GM18858 (cell line): ENCODE data around the gene PLA2G6.

ENCODE experiments used
- ATAC-seq: cut with Tn5 transposase; IDR thresholded peaks from one replicate; pipeline ENCODE4 v1.9.1; 2021; ENCODE audit not compliant: unreplicated experiment

Gene PLA2G6, protein sequence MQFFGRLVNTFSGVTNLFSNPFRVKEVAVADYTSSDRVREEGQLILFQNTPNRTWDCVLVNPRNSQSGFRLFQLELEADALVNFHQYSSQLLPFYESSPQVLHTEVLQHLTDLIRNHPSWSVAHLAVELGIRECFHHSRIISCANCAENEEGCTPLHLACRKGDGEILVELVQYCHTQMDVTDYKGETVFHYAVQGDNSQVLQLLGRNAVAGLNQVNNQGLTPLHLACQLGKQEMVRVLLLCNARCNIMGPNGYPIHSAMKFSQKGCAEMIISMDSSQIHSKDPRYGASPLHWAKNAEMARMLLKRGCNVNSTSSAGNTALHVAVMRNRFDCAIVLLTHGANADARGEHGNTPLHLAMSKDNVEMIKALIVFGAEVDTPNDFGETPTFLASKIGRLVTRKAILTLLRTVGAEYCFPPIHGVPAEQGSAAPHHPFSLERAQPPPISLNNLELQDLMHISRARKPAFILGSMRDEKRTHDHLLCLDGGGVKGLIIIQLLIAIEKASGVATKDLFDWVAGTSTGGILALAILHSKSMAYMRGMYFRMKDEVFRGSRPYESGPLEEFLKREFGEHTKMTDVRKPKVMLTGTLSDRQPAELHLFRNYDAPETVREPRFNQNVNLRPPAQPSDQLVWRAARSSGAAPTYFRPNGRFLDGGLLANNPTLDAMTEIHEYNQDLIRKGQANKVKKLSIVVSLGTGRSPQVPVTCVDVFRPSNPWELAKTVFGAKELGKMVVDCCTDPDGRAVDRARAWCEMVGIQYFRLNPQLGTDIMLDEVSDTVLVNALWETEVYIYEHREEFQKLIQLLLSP

DNA sequence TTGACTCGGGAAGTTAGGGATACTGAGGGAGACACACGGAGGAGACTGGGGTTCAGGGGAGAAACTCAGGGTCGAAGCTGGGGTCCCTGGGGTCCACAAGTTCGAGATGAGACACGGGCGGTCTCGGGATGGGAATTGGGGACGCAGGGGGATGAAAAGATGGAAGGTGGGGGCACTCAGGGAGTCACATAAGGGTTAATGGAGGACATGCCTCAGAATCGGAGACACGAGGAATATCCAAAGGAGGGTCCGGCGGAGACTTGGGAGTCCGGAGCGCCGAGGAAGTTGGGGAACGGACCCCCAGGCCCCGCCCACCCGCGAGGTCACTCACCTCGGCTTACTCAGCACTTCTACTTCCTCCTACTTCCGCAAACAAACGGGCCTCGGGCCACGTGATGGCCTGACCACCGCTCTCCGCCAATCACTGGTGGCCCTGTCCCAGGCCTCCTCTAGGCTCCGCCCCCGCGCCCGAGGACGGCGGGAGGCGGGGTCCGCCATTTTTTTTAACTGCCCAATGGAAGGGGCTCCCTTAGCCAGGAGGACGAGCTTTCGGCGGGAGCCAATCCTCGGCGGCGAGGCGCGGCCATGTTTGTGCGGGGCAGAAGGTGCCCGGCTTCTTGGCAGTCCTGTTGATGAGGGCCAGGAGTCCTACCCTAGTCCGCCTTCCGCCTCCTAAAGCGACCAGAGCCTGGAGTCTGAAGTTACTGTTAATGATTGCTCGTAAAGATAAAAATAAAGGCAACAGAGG is at the start of gene PLA2G6:
TSS of gene PLA2G6 (minus strand) at position 378 of the 748 bp plus-strand sequence. CDS start 12,404 bp downstream, outside the sequence.
- peak; percentile 69 for ATAC-seq

DNA sequence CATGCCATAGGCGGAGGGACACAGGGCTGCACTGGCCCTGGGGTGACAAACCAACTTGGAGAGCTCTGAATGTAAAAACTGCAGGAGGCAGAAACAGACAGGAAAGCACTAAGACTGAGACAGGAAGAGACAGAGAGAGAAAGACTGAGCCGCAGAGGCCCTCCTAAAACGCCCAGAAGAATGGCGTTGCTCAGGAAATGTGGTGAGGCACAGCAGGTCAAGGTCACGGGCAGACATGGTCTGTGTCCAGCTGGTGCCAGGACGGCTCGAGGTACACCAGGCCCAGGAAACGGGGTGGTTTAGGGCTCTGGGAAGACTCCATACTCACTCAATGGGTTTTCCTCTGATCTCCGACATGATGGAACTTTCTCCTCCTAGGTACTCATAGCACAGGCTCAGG is 49.3 kb upstream of the PLA2G6 start:
- ATAC-seq, result no peak

DNA sequence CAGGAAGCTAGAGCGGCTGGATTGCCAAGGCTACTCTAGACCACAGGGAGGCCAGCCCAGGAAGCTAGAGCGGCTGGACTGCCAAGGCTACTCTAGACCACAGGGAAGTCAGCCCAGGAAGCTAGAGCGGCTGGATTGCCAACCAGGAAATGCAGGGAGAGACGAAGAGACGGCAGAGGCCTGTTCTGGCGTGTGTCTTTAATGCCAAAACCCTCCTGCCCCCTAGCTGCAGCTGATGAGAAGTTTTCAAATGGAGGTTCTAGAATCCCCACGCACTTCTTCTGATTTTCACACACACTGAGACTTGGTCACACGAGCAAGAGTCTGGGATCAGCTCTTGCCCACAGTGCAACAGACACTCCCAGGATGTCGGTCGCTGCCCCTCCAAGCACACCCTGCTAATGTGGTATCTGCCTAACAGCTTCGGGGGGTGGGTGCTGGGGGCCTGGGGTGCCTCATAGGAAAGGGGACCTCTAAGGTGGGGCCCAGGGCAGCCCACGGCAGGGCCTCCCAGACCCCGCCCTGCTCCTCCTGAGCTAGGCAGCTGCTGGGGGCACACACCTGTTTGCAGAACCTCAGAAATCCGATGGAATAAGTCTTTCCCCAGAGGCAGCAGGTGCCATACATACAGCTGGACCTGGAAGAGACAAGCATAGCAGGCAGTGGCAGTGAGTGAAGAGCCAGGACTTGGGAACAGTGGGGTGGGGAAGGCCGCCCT is 48.6 kb upstream of the PLA2G6 start:
- no peak for ATAC-seq

DNA sequence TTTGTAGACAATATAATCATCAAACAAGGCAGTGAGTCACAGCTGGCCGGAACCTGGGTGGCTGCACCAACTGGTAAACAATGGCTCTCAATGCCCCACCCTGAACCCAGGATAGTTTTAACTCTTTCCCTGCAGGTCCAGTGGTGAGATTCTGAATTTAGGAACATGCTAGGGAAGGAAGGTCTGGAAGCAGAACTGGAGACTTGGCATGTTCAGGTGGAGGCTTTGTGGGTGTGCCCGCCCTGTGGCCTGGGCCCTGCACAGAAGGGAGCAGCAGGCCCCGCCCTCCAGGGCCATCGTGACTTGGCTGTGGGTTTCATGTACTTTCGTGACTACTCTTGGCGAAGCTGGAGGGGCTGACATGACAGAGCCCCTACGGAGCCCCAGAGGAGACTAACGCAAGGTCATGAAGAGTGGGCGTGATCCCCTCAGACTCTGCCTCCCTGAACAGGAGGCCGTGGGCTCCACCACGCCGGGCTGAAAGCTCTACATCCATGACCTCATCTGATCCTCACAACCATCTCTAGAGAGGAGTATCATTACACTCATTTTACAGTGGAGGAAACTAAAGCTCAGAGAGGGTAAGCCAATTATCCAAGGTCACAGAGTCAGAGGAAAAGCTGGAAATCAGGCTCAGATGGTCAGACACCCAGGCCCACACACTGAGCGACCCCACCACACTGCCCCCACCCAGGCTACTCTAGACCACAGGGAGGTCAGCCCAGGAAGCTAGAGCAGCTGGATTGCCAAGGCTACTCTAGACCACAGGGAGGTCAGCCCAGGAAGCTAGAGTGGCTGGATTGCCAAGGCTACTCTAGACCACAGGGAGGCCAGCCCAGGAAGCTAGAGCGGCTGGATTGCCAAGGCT is 47.5 kb upstream of the PLA2G6 start:
- no peak for ATAC-seq

DNA sequence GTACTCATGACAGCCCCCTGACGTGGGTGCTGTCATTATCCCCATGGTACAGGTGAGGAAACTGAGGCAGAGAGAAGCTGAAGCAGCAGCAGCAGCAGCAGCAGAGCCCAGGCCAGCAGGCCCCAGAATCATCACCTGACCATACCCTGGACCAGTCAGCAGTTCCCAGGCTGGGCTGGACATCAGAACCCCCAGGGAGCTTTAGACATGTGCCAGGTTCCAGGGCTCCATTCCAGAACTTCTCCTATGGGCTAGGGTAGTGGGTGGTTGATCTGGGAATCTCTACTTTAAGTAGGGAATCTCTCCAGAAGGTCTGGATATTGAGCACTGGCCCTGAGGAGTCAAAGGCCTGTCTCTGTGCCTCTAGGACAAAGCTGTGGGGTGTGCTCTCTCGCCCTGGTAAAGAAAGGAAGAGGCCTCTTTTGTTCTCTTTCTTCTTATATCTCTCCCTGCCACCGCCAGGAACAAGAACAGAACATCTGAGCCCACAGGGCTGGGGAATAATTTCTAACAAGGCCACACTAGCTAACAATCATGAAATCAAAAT is 46.8 kb upstream of the PLA2G6 start:
- ATAC-seq, result no peak

DNA sequence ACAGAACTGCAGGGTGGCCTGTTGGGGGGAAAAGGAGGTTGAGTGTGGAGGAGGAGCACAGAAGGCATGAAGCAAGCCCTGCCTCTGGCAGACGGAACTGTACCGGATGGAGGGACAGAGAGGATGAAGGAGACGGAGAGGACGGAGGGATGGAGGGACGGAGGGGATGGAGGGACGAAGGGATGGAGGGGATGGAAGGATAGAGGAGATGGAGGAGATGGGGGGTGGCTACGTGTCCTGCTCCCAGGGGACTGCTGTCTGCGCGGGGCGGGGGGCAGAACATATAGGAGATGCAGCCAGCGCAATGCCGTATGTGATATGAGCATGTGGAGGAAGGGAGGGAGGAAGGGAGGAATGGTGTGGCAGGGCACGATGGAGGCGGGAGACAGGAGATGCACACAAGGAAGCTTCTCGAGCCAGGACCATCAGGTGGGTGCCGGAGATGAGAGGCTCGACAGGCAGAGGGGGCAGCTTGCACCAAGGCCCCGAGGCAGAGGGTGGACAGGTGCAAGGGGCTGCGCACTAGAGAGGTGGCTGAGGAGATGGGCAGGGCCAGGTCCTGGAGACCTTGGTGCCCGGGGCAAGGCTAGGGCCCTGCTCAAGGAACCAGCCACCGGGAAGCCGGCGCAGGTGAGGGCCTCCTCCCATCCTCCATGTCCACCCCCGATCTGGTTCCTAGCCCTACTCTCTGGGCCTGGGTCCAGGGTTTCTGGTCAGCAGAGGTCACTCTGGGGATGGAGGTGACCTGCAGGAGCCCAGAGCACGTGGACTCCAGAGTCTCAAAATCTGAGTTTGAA is 45.4 kb upstream of the PLA2G6 start:
- no peak for ATAC-seq

DNA sequence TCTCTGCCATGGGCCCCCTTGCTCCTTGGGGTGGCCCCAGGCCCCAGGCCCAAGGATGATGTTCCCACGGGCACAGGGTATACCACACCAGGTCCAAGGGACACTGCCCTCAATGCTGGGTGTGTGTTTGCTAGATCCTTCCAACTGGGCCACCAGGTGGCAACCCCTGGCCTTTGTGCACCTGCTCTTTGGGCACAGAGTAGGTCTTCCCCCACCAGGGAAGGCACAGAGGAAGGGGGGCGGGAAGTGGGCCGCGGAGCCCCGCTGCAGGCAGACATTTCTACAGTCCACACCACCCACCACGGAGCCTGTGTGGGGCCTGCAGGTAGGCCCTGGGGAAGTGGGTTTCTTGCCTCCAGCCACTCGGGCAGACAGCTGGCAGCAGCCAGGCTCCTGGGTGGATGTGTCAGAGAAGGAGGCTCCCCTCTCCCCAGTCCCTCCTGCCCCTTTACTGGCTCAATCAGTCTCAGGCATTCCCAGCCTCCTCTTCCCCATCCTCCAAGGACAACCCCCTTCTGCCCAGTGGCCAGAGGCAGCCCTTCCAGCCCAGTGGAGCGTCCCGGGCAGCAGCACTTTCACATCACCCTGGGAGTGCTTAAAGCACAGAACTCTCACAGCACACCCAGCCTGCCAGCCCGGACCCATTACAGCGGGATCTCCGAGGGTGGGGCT is 41.8 kb upstream of the PLA2G6 start:
- no peak for ATAC-seq

DNA sequence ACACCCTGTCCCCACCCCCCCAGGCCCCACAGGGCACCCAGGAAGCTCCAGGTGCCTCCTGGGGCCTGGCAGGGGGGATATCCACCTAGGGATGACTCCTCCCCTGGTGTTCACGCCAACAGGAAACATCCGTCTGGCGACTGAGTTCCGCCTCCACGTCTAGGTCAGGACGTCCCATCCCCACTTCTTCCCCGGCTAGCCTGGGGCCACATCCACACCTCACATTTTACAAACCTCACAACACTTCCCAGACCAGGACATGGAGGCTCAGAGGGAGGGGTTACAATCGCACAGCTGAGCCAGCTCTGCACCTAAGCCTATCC is 41.1 kb upstream of the PLA2G6 start:
- ATAC-seq, result no peak

DNA sequence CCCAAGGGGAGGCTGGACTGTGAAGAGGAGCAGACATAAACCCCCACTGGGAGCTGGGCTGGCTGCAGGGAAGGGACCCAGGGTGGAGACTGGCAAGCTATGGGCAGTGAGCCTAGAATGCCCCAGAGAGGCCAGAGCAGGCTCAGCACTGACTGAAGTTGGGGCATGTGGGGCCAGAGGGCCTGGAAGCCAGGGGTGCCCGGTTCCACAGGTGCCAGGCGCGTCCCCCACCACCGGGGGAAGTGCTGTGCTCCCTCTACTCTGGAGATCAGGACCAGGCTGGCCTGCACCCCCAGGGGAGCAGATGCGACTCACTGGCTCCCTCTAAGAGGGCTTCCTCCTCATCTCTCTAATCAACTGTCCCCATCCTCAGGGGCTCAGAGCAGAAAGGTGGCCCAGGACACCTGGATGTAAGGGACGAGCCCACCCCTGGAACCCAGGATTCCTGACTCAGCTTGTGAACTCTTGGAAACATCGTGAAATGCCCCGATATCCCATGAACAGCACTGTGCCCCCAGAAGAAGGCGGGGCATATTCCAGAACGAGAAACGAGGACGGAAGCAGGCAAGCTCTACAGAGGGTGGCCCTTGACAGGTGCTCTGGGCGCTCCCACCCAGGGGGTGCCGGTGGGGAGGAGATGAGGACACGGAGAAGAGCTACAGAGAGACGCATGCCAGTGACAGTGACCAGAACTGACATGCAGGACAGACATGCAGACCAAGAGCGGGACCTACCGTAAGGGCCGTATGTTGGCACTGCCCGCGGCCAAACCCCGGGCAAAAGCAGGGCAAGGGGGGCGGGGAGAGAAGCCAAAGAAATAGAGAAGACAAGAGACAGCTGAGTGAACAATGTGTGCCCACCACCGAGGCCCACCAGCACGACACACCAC is 40.5 kb upstream of the PLA2G6 start:
- no peak for ATAC-seq

DNA sequence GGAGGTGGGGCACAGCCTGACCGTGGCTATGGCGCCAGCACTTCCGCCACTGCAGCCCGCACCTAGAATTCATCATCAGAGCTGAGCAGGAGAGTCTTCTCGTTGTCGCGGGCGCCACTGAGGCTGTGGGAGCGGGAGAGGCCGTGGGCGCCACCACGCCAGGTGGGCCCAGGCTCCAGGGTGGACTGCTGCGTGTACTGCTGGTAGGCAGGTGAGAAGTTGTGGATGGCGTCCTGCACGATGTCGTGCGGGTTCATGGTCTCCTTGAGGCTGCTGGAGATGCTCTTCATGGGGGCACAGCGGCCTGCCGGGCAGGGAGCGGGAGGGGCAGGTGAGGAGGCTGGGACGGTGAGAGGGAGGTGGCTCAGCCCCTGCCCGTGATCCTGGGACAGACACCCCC is 39.8 kb upstream of the PLA2G6 start:
- ATAC-seq, result no peak

DNA sequence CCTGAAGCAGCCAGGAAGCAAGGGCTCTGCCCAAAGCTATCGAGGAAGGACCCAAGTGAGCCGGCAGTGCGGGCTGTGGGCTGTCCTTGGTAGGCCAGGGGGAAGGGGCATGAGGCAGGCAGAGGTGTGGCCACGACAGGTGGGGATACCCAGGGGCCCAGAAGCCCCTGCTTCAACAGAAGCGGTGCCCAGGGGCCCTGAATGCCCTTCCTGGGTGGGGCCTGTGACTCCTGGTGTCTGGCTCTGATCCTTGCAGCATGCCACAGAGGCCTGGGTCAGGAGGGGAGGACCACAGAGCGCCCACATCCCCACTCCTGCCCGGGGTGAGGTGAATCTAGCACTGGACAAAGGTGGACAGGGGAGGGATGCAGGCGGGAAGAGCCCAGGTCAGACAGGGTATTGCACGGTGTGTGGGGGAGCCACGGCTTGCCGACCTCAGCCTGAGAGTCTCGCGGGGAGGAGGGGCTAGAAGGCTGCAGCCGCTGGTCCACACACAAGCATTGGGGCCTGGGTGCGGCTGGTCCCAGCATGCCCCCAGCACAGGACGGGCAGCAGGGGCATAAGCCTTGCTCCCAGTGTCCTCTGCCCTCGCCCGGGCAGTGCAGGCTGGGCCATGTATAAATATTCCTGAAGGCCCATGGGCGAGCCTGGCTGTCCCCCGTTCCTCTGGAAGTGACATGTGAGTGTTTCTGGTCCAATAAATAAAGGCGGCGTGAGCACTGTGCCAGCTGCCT is 39.2 kb upstream of the PLA2G6 start:
- ATAC-seq, result no peak

DNA sequence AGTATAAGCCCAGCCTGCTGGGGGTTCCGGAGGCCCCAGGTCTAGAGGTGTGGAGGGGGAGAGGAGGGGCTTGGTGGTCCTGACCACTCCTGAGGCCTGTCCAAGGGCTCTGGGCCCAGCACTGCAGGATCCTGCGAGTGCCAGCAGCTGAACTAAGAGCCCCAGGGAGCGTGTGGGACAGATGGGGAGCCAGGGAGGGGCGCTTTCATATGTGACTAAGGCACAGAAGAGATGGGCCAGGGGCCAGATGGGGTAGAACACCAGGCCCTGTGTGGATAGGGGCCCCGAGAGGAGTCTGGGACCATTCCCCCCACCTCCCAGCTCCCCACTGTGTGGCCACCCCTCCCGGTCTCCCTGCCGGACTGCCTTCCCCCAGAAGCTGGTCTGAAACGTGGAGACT is 38.5 kb upstream of the PLA2G6 start:
- no peak for ATAC-seq

DNA sequence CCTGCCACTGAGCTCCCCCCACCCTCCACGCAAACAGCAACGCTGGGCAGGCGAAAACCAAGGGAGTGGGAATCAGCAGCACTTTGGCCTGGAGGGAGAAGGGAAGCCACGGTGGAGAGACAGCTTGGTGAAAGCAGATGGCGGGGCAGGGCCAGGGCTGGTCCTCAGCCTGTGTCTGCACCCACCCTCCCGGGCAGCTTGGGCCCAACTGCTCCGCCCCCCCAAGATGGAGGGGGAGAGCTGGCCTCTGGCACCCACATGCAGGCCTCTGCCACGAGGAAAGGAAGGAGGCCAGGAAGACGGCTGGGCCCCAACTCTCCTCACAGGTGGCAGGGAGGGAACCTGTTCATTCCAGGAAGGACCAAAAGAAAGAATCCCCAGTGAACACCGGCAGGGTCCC is 38.0 kb upstream of the PLA2G6 start:
- no peak for ATAC-seq

DNA sequence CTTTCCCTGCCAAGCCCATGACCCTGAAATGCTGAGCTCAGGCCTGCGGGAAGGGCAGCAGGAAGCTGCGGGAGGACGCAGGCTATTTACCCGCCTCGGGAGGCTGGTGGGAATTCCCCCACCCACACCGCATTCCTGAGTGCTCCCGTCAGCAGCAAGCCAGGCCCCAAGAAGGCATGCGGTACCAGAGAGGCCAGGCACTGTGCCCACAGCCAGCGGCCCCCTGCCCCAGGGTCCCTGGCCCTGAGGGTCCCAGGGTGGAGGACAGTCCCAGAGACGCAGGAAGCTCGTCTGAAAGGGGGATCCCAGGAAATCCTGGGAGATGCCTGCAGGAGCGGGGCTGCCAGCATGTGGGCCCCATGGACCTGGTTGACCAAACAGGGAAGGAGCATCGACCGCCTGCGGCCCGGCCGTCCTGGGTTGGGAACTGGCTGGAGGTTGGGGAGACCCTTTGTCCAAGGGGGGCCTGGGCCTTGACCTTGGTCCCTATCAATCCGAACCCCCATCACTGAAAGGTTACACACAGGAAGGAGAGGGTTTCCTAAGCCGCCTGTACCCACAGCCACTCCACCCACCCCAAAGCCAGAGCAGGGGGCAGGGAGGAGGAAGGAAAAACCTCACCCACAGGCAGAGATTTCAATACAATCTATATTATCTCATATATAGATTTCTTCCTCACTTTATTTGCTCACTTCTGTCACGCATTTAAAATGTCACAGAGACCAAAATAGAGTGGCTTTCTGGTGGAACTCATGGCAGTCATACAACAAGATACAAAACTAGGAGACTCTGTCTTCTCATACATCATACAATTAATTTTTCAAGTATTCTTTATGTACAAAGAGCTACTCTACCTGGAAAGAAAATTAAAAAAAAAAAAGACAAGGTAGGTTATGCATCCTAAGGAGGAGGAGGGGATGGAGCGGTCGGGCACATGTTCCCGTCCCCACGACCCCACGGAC is 37.3 kb upstream of the PLA2G6 start:
- no peak for ATAC-seq

DNA sequence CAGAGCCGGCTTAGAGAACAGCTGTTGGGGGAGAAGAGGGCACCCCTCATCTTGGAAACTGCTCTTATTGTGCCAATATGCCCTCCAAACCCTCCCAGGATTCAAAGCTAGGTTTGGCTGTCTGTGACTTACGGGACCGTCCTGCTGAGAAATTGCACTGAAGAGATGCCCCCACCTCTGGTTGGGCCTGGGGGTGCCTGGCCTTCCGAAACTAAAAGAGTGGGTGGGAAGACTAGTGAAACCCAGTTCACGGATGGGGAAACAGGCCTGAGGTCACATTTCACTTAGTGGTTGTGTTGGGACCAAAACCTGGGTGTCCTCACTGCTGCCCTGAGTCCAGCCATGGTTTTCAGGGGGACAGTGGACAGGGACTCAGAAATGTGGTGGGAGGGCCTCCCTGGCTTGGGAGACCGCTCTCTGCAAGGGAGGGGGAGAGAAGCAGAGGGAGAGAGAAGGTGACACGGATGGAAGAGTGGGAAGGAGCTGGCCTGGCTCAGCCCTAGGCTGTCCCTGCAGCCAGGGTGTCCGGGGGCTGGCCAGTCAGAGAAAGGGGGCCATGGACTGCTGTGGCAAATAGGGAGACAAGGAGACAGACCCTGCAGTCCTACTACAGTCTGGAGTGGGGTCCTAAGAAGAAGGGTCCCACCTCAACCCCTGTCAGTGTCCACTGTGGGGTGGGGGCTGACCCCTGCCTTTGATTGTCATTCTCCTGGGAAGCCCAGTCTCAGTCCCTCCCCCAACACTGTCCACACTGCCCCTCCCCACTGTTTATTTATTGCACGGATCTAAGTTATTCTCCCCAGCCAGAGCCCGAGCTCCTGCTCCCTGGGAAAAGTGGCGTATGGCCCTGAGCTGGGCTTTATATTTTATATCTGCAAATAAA is 33.8 kb upstream of the PLA2G6 start:
- no peak for ATAC-seq
